Astrocyte (in vitro differentiated cells and primary cell): Measurements from ENCODE around the gene ASB15. TPM values are rescaled to one million over a fixed set of nuclear protein-coding genes. Genes with fewer than 3 reads are reported as not detected.

Experiments used
- DNase-seq: peaks from one replicate; pipeline ENCODE4 v3.0.0-alpha.2; 2010; ENCODE audit warnings: low read depth
- FAIRE-seq: peaks from 2 replicates; lab custom pipeline; 2011; peaks lifted over from hg19 to GRCh38; lab: Jason Lieb, UNC
- H2AFZ ChIP-seq: 2 replicates; pipeline ENCODE4 v1.6.0; 2012; ENCODE audit warnings: low read depth, low read length, inconsistent platforms
- H3K27ac ChIP-seq: 2 replicates; pipeline ENCODE4 v1.5.1; 2011; ENCODE audit warnings: low read depth, low read length, inconsistent platforms
- H3K27me3 ChIP-seq: 2 replicates; pipeline ENCODE4 v1.6.0; 2011; ENCODE audit warnings: low read length, inconsistent platforms; ENCODE audit not compliant: insufficient read depth
- H3K36me3 ChIP-seq: 2 replicates; pipeline ENCODE4 v1.5.1; 2011; ENCODE audit warnings: low read length, inconsistent platforms; ENCODE audit not compliant: insufficient read depth
- H3K4me1 ChIP-seq: 2 replicates; pipeline ENCODE4 v1.5.1; 2011; ENCODE audit warnings: low read length, inconsistent platforms; ENCODE audit not compliant: insufficient read depth
- H3K4me2 ChIP-seq: 2 replicates; pipeline ENCODE4 v1.6.0; 2012; ENCODE audit warnings: low read length, inconsistent platforms
- H3K4me3 ChIP-seq: 2 replicates; pipeline ENCODE4 v1.5.1; 2011; ENCODE audit warnings: low read depth, mild to moderate bottlenecking, low read length, inconsistent platforms; ENCODE audit not compliant: insufficient read depth
- H3K79me2 ChIP-seq: 2 replicates; pipeline ENCODE4 v1.6.0; 2012; ENCODE audit warnings: mild to moderate bottlenecking, low read length, inconsistent platforms; ENCODE audit not compliant: insufficient read depth
- H3K9ac ChIP-seq: 2 replicates; pipeline ENCODE4 v1.6.0; 2012; ENCODE audit warnings: mild to moderate bottlenecking, low read length, inconsistent platforms
- H3K9me3 ChIP-seq: 2 replicates; pipeline ENCODE4 v1.5.1; 2012; ENCODE audit warnings: low read depth, mild to moderate bottlenecking, low read length, inconsistent platforms; ENCODE audit not compliant: insufficient read depth
- H4K20me1 ChIP-seq: 2 replicates; pipeline ENCODE4 v1.6.0; 2012; ENCODE audit warnings: low read length, inconsistent platforms; ENCODE audit not compliant: insufficient read depth
- H3K27ac Mint-ChIP-seq: one replicate; pipeline ENCODE4 v1.8.0; 2021; ENCODE audit warnings: mild to moderate bottlenecking, mixed read lengths; ENCODE audit not compliant: unreplicated experiment
- H3K27me3 Mint-ChIP-seq: one replicate; pipeline ENCODE4 v1.8.0; 2021; ENCODE audit warnings: low read depth, mixed read lengths; ENCODE audit not compliant: unreplicated experiment
- H3K36me3 Mint-ChIP-seq: one replicate; pipeline ENCODE4 v1.8.0; 2021; ENCODE audit warnings: low read depth, mixed read lengths; ENCODE audit not compliant: unreplicated experiment
- H3K4me1 Mint-ChIP-seq: one replicate; pipeline ENCODE4 v1.8.0; 2021; ENCODE audit warnings: low read depth, mixed read lengths; ENCODE audit not compliant: unreplicated experiment
- H3K4me3 Mint-ChIP-seq: one replicate; pipeline ENCODE4 v1.8.0; 2021; ENCODE audit warnings: mild to moderate bottlenecking, moderate library complexity, mixed read lengths; ENCODE audit not compliant: unreplicated experiment
- H3K9me3 Mint-ChIP-seq: one replicate; pipeline ENCODE4 v1.8.0; 2021; ENCODE audit warnings: mild to moderate bottlenecking, mixed read lengths; ENCODE audit not compliant: unreplicated experiment
- CTCF ChIP-seq: IDR thresholded peaks from 2 replicates; pipeline ENCODE4 v1.5.1; 2011; ENCODE audit warnings: low read depth, mild to moderate bottlenecking, inconsistent platforms, low read length, moderate library complexity; ENCODE audit not compliant: insufficient read depth
- EZH2 ChIP-seq: IDR thresholded peaks from 2 replicates; pipeline ENCODE4 v1.6.1; 2012; ENCODE audit warnings: mild to moderate bottlenecking, low read length, inconsistent platforms; ENCODE audit not compliant: insufficient read depth
- total RNA-seq: library from RNA; stranded (reverse); gene quantifications from 2 replicates; pipeline ENCODE4 v1.2.1, GENCODE V29; 2021

Gene ASB15
- total RNA-seq, 1 donor from 2014 or later, result not detected

DNA sequence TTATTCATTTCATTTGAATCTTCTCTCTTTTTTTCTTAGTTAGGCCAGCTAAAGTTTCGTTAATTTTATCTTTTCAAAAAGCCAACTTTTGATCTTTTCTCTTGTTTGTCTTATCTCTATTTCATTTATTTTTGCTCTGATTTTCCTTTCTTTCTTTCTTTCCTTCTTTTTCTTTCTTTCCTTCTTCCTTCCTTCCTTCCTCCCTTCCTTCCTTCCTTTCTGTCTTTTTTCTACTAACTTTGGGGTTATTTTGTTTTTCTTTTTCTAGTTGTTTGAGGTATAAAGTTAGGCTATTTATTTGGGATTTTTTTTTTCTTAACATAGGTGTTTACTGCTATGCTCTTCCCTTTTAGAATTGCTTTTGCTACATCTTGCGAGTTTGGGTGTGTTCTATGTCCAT lies 13.2 kb upstream of the ASB15 start:
- no peak overlapping the region for H3K27ac ChIP-seq
- H2AFZ ChIP-seq, result no peak overlapping the region
- H3K36me3 ChIP-seq, result no peaks in the 10 kb centered on the region
- H3K4me1 ChIP-seq, result no peaks in the 10 kb centered on the region
- no peaks in the 10 kb centered on the region for H4K20me1 ChIP-seq
- no peaks in the 10 kb centered on the region for H3K4me1 Mint-ChIP-seq
- no peaks in the 10 kb centered on the region for H3K27me3 Mint-ChIP-seq
- H3K79me2 ChIP-seq, result no peaks in the 10 kb centered on the region
- no peak overlapping the region for H3K4me3 Mint-ChIP-seq
- no peaks in the 10 kb centered on the region for H3K9me3 ChIP-seq
- H3K4me2 ChIP-seq, result no peak overlapping the region
- no peak overlapping the region for H3K9ac ChIP-seq
- H3K4me3 ChIP-seq, result no peak overlapping the region
- no peak overlapping the region for H3K27ac Mint-ChIP-seq
- H3K27me3 ChIP-seq, result no peaks in the 10 kb centered on the region
- no peak for TF ChIP-seq EZH2
- no peak for TF ChIP-seq CTCF
- DNase-seq (no peak), FAIRE-seq (no peak)
- H3K36me3 Mint-ChIP-seq, result no peaks in the 10 kb centered on the region
- no peaks in the 10 kb centered on the region for H3K9me3 Mint-ChIP-seq

- no peak overlapping the region for H3K9ac ChIP-seq
- no peaks in the 10 kb centered on the region for H3K9me3 Mint-ChIP-seq
- no peak overlapping the region for H3K4me3 Mint-ChIP-seq
Measured at GRCh38 chr7:123594813-123595241, 6.8 kb upstream of the ASB15 start.

More at GRCh38 chr7:123594813-123595241, 6.8 kb upstream of the ASB15 start:
- peaks cover 2% of the 10 kb centered on the region for H3K4me1 Mint-ChIP-seq
- no peak overlapping the region for H3K4me3 ChIP-seq
- no peaks in the 10 kb centered on the region for H3K4me1 ChIP-seq
- H3K9me3 ChIP-seq, result no peaks in the 10 kb centered on the region
- no peaks in the 10 kb centered on the region for H4K20me1 ChIP-seq
- H3K27ac ChIP-seq, result no peak overlapping the region
- H3K27me3 ChIP-seq, result no peaks in the 10 kb centered on the region
- H3K4me2 ChIP-seq, result no peak overlapping the region
- H3K36me3 Mint-ChIP-seq, result no peaks in the 10 kb centered on the region
- TF ChIP-seq CTCF (no peak), EZH2 (no peak)
- H3K27me3 Mint-ChIP-seq, result no peaks in the 10 kb centered on the region
- H3K36me3 ChIP-seq, result no peaks in the 10 kb centered on the region
- no peak for DNase-seq
- H2AFZ ChIP-seq, result peak overlapping the region; percentile 52
- H3K27ac Mint-ChIP-seq, result no peak overlapping the region
- FAIRE-seq, result no peak
- no peaks in the 10 kb centered on the region for H3K79me2 ChIP-seq
